Fibroblast of mammary gland (primary cell): ENCODE results near the gene JUN.

Experiments used
- DNase-seq: peaks from one replicate; pipeline ENCODE4 v3.0.0-alpha.2; 2010; ENCODE audit warnings: low read depth
- H3K4me3 ChIP-seq: 2 replicates; pipeline ENCODE4 v1.5.1; 2011; ENCODE audit warnings: low read depth, mild to moderate bottlenecking, low read length, moderate library complexity; ENCODE audit not compliant: control insufficient read depth
- TF ChIP-seq, protein P1 (sequence below): conservative IDR thresholded peaks from 2 replicates; pipeline ENCODE4 v1.5.1; 2011; ENCODE audit warnings: low read depth, low read length, inconsistent platforms; ENCODE audit not compliant: control insufficient read depth, insufficient read depth

JUN gene

GRCh38 chr1:58746182-58746581 lies 37.7 kb downstream of the JUN start:
- no peak overlapping the region for H3K4me3 ChIP-seq
- TF ChIP-seq, protein P1, sequence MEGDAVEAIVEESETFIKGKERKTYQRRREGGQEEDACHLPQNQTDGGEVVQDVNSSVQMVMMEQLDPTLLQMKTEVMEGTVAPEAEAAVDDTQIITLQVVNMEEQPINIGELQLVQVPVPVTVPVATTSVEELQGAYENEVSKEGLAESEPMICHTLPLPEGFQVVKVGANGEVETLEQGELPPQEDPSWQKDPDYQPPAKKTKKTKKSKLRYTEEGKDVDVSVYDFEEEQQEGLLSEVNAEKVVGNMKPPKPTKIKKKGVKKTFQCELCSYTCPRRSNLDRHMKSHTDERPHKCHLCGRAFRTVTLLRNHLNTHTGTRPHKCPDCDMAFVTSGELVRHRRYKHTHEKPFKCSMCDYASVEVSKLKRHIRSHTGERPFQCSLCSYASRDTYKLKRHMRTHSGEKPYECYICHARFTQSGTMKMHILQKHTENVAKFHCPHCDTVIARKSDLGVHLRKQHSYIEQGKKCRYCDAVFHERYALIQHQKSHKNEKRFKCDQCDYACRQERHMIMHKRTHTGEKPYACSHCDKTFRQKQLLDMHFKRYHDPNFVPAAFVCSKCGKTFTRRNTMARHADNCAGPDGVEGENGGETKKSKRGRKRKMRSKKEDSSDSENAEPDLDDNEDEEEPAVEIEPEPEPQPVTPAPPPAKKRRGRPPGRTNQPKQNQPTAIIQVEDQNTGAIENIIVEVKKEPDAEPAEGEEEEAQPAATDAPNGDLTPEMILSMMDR: no peak
- no peak for DNase-seq

GRCh38 chr1:58745666-58746065 lies 38.2 kb downstream of the JUN start:
- H3K4me3 ChIP-seq: no peak overlapping the region
- DNase-seq: no peak
- TF ChIP-seq, protein P1: no peak

- TF ChIP-seq, protein P1: no peak
- no peak for DNase-seq
- H3K4me3 ChIP-seq: no peak overlapping the region
Observed at GRCh38 chr1:58745117-58745516, 38.7 kb downstream of the JUN start.

- H3K4me3 ChIP-seq: no peak overlapping the region
- DNase-seq: no peak
- TF ChIP-seq, protein P1: no peak
Observed at GRCh38 chr1:58741678-58742553, 41.9 kb downstream of the JUN start.

DNA sequence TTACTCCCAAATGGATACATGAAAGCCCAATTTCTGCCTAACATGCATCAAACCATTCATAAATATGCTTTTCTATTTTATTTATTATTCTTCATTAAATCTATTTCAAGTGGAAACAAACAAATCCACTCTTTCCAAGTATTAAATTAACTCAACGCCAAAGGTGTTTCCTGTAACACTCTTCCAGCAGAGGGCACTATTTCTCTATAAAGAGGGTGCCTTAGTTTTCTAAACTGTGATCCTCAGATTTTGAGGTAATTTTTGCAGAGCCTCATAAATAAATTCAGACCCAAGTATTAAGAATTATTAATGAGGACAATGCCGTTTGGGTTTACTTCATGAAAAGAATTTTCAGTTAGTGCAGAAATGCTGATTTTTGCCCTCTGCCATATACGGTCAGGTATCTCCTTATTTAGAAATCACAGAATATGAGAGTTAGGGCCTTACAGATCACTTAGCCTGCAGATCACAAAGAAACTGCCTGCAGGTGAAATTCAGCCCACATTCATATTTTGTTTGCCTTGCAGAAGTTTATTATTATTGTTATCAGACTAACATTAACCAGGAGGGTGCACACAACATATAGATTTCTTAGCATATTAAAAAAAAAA lies 43.9 kb downstream of the JUN start:
- peak; percentile 71 for DNase-seq
- H3K4me3 ChIP-seq: no peak overlapping the region
- TF ChIP-seq, protein P1: peak; percentile 89

DNA sequence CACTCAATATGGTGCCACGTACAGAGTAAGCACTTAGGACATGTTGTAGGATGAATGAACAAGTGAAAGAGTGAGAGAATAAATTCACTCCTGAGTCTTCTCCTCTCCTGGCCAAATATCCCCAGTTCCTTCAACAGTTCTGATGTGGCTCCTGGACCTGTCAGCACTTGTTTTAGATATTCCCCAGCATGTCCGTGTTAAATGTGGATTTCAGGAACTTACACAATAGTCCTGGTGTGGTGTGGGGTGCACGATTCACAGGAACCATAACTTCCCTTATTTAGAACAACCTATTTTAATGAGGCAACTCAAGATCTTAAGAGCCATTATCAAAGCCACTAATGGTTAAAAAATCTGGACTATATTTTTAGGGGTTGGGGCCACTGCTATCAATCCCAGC lies 45.0 kb downstream of the JUN start:
- no peak for DNase-seq

More for the DNA sequence above, 45.0 kb downstream of the JUN start:
- H3K4me3 ChIP-seq: no peak overlapping the region
- TF ChIP-seq, protein P1: no peak
